ENCODE measurements around the gene AKAP11. TPM values are rescaled to one million over a fixed set of nuclear protein-coding genes. Genes with fewer than 3 reads are reported as not detected.

The AKAP11 gene
- total RNA-seq, 1 donor from 2014 or later, result 30.6 TPM

GRCh38 chr13:42277618-42278276, 5.8 kb downstream of the AKAP11 start:
- Mint-ChIP-seq H3K27me3 (no peaks in the 10 kb centered on the region), H3K9me3 (ENCODE audit: low read depth) (no peaks in the 10 kb centered on the region), H3K4me3 (ENCODE audit: low read depth) (no peak overlapping the region), H3K27ac (peak overlapping the region; percentile 15), H3K36me3 (ENCODE audit: insufficient read depth) (no peaks in the 10 kb centered on the region), H3K4me1 (ENCODE audit: low read depth) (peaks cover 22% of the 10 kb centered on the region)
- TF ChIP-seq CTCF (IDR thresholded peaks at IDR 0.05; ENCODE audit: unreplicated experiment), result no peak
- DNase-seq (ENCODE audit: low spot score, unreplicated experiment), result no peak

- no peak for DNase-seq (ENCODE audit: low spot score, unreplicated experiment)
- Mint-ChIP-seq H3K9me3 (ENCODE audit: low read depth) (no peaks in the 10 kb centered on the region), H3K27ac (no peak overlapping the region), H3K36me3 (ENCODE audit: insufficient read depth) (no peaks in the 10 kb centered on the region), H3K4me3 (ENCODE audit: low read depth) (no peak overlapping the region), H3K4me1 (ENCODE audit: low read depth) (peaks cover 24% of the 10 kb centered on the region), H3K27me3 (no peaks in the 10 kb centered on the region)
- no peak for TF ChIP-seq CTCF (IDR thresholded peaks at IDR 0.05; ENCODE audit: unreplicated experiment)
These were observed 7.1 kb downstream of the AKAP11 start for GRCh38 chr13:42279080-42279479.

GRCh38 chr13:42279986-42280385, 8.0 kb downstream of the AKAP11 start:
- Mint-ChIP-seq H3K4me1 (ENCODE audit: low read depth) (peaks cover 26% of the 10 kb centered on the region), H3K4me3 (ENCODE audit: low read depth) (no peak overlapping the region), H3K27ac (no peak overlapping the region), H3K27me3 (no peaks in the 10 kb centered on the region), H3K36me3 (ENCODE audit: insufficient read depth) (no peaks in the 10 kb centered on the region), H3K9me3 (ENCODE audit: low read depth) (no peaks in the 10 kb centered on the region)
- no peak for DNase-seq (ENCODE audit: low spot score, unreplicated experiment)
- TF ChIP-seq CTCF (IDR thresholded peaks at IDR 0.05; ENCODE audit: unreplicated experiment), result no peak

GRCh38 chr13:42280537-42280936, 8.6 kb downstream of the AKAP11 start:
- H3K36me3 Mint-ChIP-seq (ENCODE audit: insufficient read depth), result peaks cover 2% of the 10 kb centered on the region
- H3K4me3 Mint-ChIP-seq (ENCODE audit: low read depth), result no peak overlapping the region
- no peak for DNase-seq (ENCODE audit: low spot score, unreplicated experiment)
- H3K9me3 Mint-ChIP-seq (ENCODE audit: low read depth), result no peaks in the 10 kb centered on the region
- no peak for TF ChIP-seq CTCF (IDR thresholded peaks at IDR 0.05; ENCODE audit: unreplicated experiment)
- no peak overlapping the region for H3K27ac Mint-ChIP-seq
- H3K27me3 Mint-ChIP-seq, result no peaks in the 10 kb centered on the region
- peaks cover 30% of the 10 kb centered on the region for H3K4me1 Mint-ChIP-seq (ENCODE audit: low read depth)

- H3K36me3 Mint-ChIP-seq (ENCODE audit: insufficient read depth), result peaks cover 16% of the 10 kb centered on the region
- no peak overlapping the region for H3K4me3 Mint-ChIP-seq (ENCODE audit: low read depth)
- no peak for DNase-seq (ENCODE audit: low spot score, unreplicated experiment)
- H3K27me3 Mint-ChIP-seq, result no peaks in the 10 kb centered on the region
- no peaks in the 10 kb centered on the region for H3K9me3 Mint-ChIP-seq (ENCODE audit: low read depth)
- peak overlapping the region; percentile 95 for H3K27ac Mint-ChIP-seq
- TF ChIP-seq CTCF (IDR thresholded peaks at IDR 0.05; ENCODE audit: unreplicated experiment), result no peak
- H3K4me1 Mint-ChIP-seq (ENCODE audit: low read depth), result peaks cover 26% of the 10 kb centered on the region
These were observed 11.6 kb downstream of the AKAP11 start for GRCh38 chr13:42283574-42283973.

All from progenitor cell of endocrine pancreas (in vitro differentiated cells).